Skeletal muscle cell (primary cell): ENCODE measurements around the gene DCDC2C.

Experiments
- DNase-seq: peaks from one replicate; pipeline ENCODE4 v3.0.0-alpha.2; 2010; ENCODE audit warnings: low read depth
- H3K4me3 ChIP-seq: 2 replicates; pipeline ENCODE4 v1.5.1; 2011; ENCODE audit warnings: low read depth, mild to moderate bottlenecking, control low read depth, low read length, moderate library complexity

DCDC2C gene

GRCh38 chr2:3761272-3761671 is 57.9 kb downstream of the DCDC2C start:
- no peak for DNase-seq
- no peak overlapping the region for H3K4me3 ChIP-seq

- H3K4me3 ChIP-seq: no peak overlapping the region
- no peak for DNase-seq
These were observed 59.5 kb downstream of the DCDC2C start for GRCh38 chr2:3762771-3763447.

GRCh38 chr2:3766824-3767223 is 63.4 kb downstream of the DCDC2C start:
- DNase-seq: no peak

GRCh38 chr2:3768960-3769765 is 65.8 kb downstream of the DCDC2C start:
- no peak overlapping the region for H3K4me3 ChIP-seq
- no peak for DNase-seq

More at GRCh38 chr2:3766824-3767223, 63.4 kb downstream of the DCDC2C start:
- H3K4me3 ChIP-seq: no peak overlapping the region

GRCh38 chr2:3769766-3770165 is 66.4 kb downstream of the DCDC2C start:
- DNase-seq: no peak
- no peak overlapping the region for H3K4me3 ChIP-seq

GRCh38 chr2:3770724-3771415 is 67.5 kb downstream of the DCDC2C start:
- no peak overlapping the region for H3K4me3 ChIP-seq

GRCh38 chr2:3771576-3771975 is 68.2 kb downstream of the DCDC2C start:
- DNase-seq: no peak
- no peak overlapping the region for H3K4me3 ChIP-seq

More at GRCh38 chr2:3770724-3771415, 67.5 kb downstream of the DCDC2C start:
- no peak for DNase-seq

GRCh38 chr2:3774336-3774735 is 71.0 kb downstream of the DCDC2C start:
- DNase-seq: no peak
- H3K4me3 ChIP-seq: no peak overlapping the region

- no peak overlapping the region for H3K4me3 ChIP-seq
- DNase-seq: no peak
These were observed 72.9 kb downstream of the DCDC2C start for GRCh38 chr2:3776311-3776710.

- H3K4me3 ChIP-seq: no peak overlapping the region
- no peak for DNase-seq
These were observed 74.6 kb downstream of the DCDC2C start for GRCh38 chr2:3777966-3778365.

- no peak for DNase-seq
- no peak overlapping the region for H3K4me3 ChIP-seq
These were observed 75.6 kb downstream of the DCDC2C start for GRCh38 chr2:3778851-3779495.

GRCh38 chr2:3779496-3780049 is 76.2 kb downstream of the DCDC2C start:
- no peak overlapping the region for H3K4me3 ChIP-seq
- no peak for DNase-seq

- no peak overlapping the region for H3K4me3 ChIP-seq
- DNase-seq: peak; percentile 25
These were observed 77.4 kb downstream of the DCDC2C start for GRCh38 chr2:3780477-3781402.

GRCh38 chr2:3784731-3785130 is 81.4 kb downstream of the DCDC2C start:
- no peak overlapping the region for H3K4me3 ChIP-seq

GRCh38 chr2:3785220-3785889 is 82.0 kb downstream of the DCDC2C start:
- DNase-seq: peak; percentile 47
- no peak overlapping the region for H3K4me3 ChIP-seq

More at GRCh38 chr2:3784731-3785130, 81.4 kb downstream of the DCDC2C start:
- DNase-seq: peak; percentile 51

GRCh38 chr2:3785890-3786273 is 82.5 kb downstream of the DCDC2C start:
- no peak for DNase-seq
- no peak overlapping the region for H3K4me3 ChIP-seq

GRCh38 chr2:3787768-3788167 is 84.4 kb downstream of the DCDC2C start:
- DNase-seq: no peak
- no peak overlapping the region for H3K4me3 ChIP-seq

- H3K4me3 ChIP-seq: no peak overlapping the region
- no peak for DNase-seq
These were observed 85.9 kb downstream of the DCDC2C start for GRCh38 chr2:3789256-3789655.
